Left forelimb (tissue), 1 donor: Measurements from ENCODE around the gene RNF214.
A peak's percentile ranks its signal among the peaks of the same experiment; 100 is the strongest.
"Not testable (repeated sequence)": the region's sequence is repeated elsewhere in the genome, so short reads cannot be mapped to it uniquely, and the experiment has no call there.

Experiments
- DNase-seq: peaks from one replicate; pipeline ENCODE4 v3.0.0-alpha.2; 2018; ENCODE audit warnings: low spot score

RNF214 gene

DNA sequence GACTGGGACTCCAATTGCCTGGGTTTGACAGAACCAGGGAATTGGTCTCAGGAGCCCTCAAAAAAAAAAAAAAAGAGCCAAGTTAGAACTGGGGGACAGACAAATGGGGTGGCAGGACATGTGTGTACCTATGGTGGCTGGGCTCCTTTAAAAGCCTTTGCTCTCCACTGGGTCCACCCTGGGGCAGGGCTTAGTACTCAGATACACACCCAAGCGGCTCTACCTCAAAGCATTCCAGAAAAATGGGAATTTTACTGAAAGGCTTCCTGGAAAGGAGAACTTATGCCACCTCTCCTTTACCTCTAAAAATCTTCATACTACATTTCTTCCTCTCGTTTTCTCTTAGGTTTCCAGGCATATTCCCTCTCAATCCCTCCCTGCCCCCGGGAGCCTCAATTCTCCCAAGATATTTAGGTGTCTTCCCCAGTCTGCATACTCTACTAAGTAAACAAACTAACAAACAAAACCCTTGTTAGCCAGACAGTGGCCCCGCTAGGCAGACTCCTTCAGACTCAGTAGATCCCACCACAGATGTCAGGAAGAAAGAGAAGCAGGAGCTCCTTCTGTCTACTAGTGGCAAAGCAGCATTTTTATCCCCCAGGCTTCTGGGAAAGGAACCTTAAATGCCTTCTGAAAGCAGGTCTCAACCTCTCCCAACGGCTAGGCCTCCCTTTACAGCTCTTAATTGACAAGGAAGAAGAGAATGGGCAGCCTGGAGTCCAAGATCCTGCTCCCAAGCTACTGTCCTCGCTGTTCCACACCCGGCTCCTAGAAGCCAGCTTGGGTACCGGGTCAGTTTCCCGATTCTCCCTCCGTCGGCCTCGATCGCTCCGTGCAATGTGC, 1.3 kb upstream of the RNF214 start:
- DNase-seq, result no peak

- DNase-seq, result no peak
Observed at GRCh38 chr11:117231842-117232091, 704 bp upstream of the RNF214 start, which contains the start of gene PCSK7. PCSK7 (minus strand) TSS chr11:117232073; CDS start chr11:117229844, 2,229 bp downstream.

- peak; percentile 68 for DNase-seq
Observed at GRCh38 chr11:117232911-117233409, 489 bp downstream of the RNF214 start.

DNA sequence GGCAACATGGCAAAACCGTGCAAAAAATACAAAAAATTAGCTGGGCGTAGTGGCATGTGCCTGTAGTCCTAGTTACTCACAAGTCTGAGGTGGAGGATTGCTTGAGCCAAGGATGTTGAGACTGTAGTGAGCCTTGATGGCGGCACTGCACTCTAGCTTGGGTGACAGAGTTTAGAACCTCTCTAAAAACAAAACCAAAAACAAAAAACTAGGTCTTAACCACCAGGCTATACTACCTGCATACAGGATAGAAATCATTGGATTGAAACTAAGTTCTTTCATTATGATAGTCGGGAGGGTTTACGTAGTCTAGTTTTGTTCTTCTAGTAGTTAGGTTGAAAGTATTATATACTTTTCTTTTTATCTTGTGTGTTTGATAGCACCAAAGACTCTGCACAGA, 5.8 kb downstream of the RNF214 start:
- no peak for DNase-seq

DNA sequence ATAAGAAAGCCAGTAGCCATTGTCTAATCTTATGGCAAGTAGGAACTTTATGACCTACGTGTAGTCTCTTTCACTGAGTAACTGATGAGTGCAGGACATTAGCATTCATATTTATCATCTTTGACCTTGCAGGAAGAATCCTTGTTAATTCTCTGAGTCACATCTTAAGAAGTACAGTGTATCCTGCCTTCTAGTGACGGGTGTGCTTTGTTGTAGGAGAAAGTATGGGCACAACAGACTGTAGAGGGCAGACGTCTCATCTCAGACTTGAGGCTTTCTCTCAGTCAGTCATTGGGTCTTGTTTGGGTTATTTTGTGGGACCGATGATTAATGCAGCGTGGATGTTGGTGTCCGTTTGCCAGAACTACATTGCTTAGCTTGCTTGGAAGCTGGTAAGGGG, 6.8 kb downstream of the RNF214 start:
- DNase-seq, result no peak

DNA sequence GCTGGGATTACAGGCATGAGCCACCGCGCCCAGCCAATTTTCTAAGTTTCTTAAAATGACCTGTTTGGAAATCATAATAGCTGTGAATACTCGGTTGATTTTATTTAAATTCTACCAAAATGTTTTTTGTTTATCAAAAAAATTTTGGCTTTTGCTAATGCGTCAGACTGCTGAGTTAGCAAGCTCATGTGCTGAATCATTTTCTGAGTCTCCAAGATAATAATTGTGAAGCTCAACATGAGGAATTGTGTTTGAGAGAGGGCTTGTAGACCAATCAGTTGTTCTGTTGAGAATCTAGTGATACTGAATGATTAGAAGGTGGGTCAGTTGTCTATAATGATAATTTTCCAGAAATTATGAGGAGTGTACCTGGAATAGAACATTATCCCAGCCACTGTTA, 15.9 kb downstream of the RNF214 start:
- DNase-seq, result no peak

- no peak for DNase-seq
Observed at GRCh38 chr11:117249571-117249970, 17.1 kb downstream of the RNF214 start.

DNA sequence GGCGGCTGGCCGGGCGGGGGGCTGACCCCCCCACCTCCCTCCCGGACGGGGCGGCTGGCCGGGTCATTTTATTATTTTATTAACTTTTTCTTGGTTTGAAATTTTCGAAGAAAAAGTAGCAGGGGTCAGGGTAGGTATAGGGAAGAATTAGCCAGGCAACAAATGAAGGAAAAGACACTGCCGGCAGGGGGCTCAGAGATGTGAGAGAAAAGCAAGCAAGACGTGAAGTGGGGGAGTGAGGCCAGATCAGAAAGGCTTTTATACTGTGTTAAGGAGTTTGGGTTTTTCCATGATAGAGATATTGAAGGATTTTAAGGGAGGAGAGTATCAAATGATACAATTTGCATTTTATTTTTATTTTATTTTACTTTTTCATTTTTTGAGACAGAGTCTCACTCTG, 19.0 kb downstream of the RNF214 start:
- no peak for DNase-seq

DNA sequence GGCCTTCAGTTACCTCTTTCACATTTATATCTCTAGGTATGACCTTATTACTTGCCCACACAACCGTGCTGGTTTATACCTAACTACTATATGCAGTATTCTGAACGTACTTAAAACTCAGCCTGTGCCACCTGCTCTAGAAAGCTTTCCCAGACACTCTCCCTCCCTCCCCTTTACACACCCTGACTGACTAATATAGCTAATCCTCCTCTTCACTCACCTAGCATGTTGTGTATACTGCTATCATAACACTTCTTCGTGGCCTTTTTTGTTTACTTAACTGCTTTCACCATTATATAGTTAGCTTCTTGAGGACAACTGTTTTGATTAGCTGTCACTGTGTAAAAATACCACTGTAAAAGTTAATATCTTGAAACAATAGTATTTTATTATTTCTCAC, 23.5 kb downstream of the RNF214 start:
- no peak for DNase-seq

DNA sequence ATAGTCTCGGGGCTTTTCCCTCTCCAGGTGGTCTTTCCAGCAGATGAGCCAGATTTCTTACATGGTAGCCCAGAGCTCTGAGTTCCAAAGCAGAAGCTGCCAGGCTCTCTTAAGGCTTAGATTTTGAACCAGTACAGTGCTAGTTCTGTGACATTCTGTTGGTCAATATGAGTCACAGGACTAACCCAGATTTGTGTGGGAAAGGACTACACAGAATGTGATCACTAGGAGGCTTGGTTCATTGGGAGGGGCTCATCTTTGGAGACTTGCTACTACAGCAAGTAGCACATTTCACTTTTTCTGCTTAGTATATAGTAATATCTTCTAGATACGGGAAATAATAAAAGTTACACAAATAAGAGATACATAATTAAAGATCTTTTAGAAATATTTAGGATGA, 24.1 kb downstream of the RNF214 start:
- no peak for DNase-seq

GRCh38 chr11:117258576-117258975, 26.1 kb downstream of the RNF214 start:
- no peak for DNase-seq

DNA sequence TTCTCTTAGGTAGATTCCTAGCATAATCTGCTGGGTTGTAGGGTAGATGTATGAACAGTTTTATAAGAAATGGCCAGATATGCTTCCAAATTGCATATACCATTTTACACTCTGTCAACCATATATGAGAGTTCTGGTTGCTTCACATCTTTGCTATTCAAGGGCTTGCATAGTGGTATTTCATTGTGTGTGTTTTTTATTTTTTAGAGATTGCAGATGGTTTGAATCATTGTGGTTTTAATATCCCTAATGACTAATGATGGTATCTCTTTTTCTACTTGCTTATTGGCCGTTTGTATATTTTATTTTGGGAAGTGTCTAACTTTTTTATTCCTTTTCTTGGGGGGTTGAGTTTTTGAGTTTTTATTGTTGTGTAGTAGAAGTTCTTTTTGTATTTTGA, 26.9 kb downstream of the RNF214 start:
- no peak for DNase-seq

- DNase-seq, result not testable (repeated sequence)
Observed at GRCh38 chr11:117264624-117265323, 32.3 kb downstream of the RNF214 start.

GRCh38 chr11:117265745-117266144, 33.3 kb downstream of the RNF214 start:
- no peak for DNase-seq

- no peak for DNase-seq
Observed at GRCh38 chr11:117269856-117270255, 37.4 kb downstream of the RNF214 start.

GRCh38 chr11:117271208-117271607, 38.7 kb downstream of the RNF214 start:
- DNase-seq, result no peak

- DNase-seq, result not testable (repeated sequence)
Observed at GRCh38 chr11:117272175-117272574, 39.7 kb downstream of the RNF214 start.

DNA sequence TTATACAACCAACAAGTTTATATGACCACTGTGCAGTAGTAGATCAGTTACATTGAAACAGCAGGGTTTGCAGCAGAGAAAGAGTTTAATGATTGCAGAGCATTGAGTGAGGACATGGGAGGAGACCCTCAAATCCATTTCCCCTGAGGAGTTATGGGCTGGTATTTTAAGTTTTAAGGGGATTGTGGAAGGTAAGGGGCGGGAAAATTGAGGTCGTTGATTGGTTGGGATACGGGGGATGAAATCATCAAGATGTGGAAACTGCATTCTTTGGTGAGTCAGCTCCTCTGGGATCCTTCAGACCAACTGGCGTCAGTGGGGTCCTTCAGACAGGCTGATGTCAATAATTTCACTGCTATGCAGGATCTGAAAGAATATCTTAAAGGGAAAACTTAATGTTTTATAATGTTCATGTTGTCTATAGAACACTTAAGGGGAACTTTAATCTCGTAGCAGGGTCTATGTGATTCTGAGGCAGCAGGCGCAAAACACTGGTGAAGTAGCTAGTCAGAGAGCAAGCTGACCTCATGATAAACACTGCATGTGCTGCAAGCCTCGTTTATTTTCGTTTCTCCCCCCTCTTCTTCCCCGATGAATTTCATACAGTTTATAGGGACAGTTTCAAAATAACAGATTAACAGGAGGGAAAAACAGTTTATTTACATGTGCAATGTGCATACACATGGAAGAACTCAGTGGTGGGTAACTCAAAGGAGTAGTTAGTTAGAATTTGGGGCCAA, 41.2 kb downstream of the RNF214 start:
- DNase-seq, result no peak

- no peak for DNase-seq
Observed at GRCh38 chr11:117278347-117278746, 45.9 kb downstream of the RNF214 start.

GRCh38 chr11:117279711-117280376, 47.4 kb downstream of the RNF214 start:
- DNase-seq, result no peak

- no peak for DNase-seq
Observed at GRCh38 chr11:117281159-117281558, 48.7 kb downstream of the RNF214 start.

- DNase-seq, result no peak
Observed at GRCh38 chr11:117281869-117282268, 49.4 kb downstream of the RNF214 start.
